Tibial nerve (tissue), 4 donors: ENCODE results near the gene PTPN3. TPM values are rescaled to one million over a fixed set of nuclear protein-coding genes. Genes with fewer than 3 reads are reported as not detected.

Experiments used
- DNase-seq, 2 donors: peaks; one replicate each; pipeline ENCODE4 v3.0.0-alpha.2; 2019; ENCODE audit warnings: low spot score in 2 of 2
- H3K27ac ChIP-seq, 4 donors: fragments of 200-600 bp; sonication (generic) in 3 of 4; one replicate each; pipeline ENCODE4 v1.5.1; 2017 to 2019; ENCODE audit warnings: mild to moderate bottlenecking in 1 of 4
- H3K27me3 ChIP-seq, 2 donors: fragments of 200-600 bp; sonication (generic) in 1 of 2; one replicate each; pipeline versions ENCODE4 v1.5.1 to v1.6.0; 2017 to 2019
- H3K36me3 ChIP-seq, 3 donors: fragments of 200-600 bp; sonication (generic); one replicate each; pipeline ENCODE4 v1.5.1; 2018 to 2019
- H3K4me1 ChIP-seq, 4 donors: fragments of 200-600 bp; sonication (generic) in 3 of 4; one replicate each; pipeline ENCODE4 v1.5.1; 2017 to 2019
- H3K4me3 ChIP-seq, 4 donors: fragments of 200-600 bp; sonication (generic) in 3 of 4; one replicate each; pipeline ENCODE4 v1.5.1; 2017 to 2019; ENCODE audit warnings: mild to moderate bottlenecking in 1 of 4, moderate library complexity in 1 of 4
- H3K9me3 ChIP-seq, 4 donors: fragments of 200-600 bp; sonication (generic) in 3 of 4; one replicate each; pipeline ENCODE4 v1.5.1; 2017 to 2019
- CTCF ChIP-seq, 5 experiments: fragments of 200-600 bp in 3 of 5; fragments of 450-650 bp in 2 of 5; sonication (generic) in 3 of 5; IDR thresholded peaks; one replicate each; pipeline ENCODE4 v1.5.1; 2016 to 2019; ENCODE audit warnings: antibody characterized with exemption in 5 of 5, mild to moderate bottlenecking in 3 of 5, moderate library complexity in 2 of 5
- EP300 ChIP-seq, 2 donors: sonication (generic); formaldehyde crosslinking; IDR thresholded peaks; one replicate each; pipeline ENCODE4 v1.6.1; 2017; ENCODE audit warnings: antibody characterized with exemption in 2 of 2, mild to moderate bottlenecking in 1 of 2
- POLR2A ChIP-seq, 2 donors: fragments of 450-650 bp; IDR thresholded peaks; one replicate each; pipeline ENCODE4 v1.6.1; 2017; ENCODE audit warnings: antibody characterized with exemption in 2 of 2, mild to moderate bottlenecking in 2 of 2, moderate library complexity in 2 of 2
- WGBS, 2 donors: methylation state at CpG; one replicate each; pipeline ENCODE4 v1.1.5; 2018; 5-methylcytosine and 5-hydroxymethylcytosine counted together
- total RNA-seq, 4 donors: library from RNA; depleted of rRNA; stranded (reverse); fragments of >200 nt; gene quantifications; one replicate each; pipeline ENCODE4 v1.1.0, GENCODE V29; 2016

The PTPN3 gene
- total RNA-seq, 4 donors from 2014 or later = 1.3 to 3.3 (median 1.8) TPM

- Histone ChIP-seq H3K27ac (no peak overlapping the region), H3K27me3 (peaks cover 0 to 17% of the 10 kb centered on the region in 2 donors), H3K4me1 (no peaks in the 10 kb centered on the region), H3K36me3 (no peaks in the 10 kb centered on the region), H3K9me3 (no peaks in the 10 kb centered on the region), H3K4me3 (no peak overlapping the region)
- WGBS, 2 donors = 70 to 80% methylated on average over 2 of the region's 2 CpGs
- TF ChIP-seq EP300 (IDR thresholded peaks at IDR 0.05) (no peak), CTCF (IDR thresholded peaks at IDR 0.05) (no peak), POLR2A (IDR thresholded peaks at IDR 0.05) (no peak)
- DNase-seq = no peak
These were observed 6.5 kb downstream of the PTPN3 start for GRCh38 chr9:109491590-109491989.

- TF ChIP-seq CTCF (IDR thresholded peaks at IDR 0.05) (no peak), POLR2A (IDR thresholded peaks at IDR 0.05) (no peak), EP300 (IDR thresholded peaks at IDR 0.05) (no peak)
- no peaks in the 10 kb centered on the region for H3K36me3 ChIP-seq
- H3K27me3 ChIP-seq = no peaks in the 10 kb centered on the region
- WGBS, 2 donors = 71 to 76% methylated on average over 7 of the region's 7 CpGs
- no peaks in the 10 kb centered on the region for H3K9me3 ChIP-seq
- no peaks in the 10 kb centered on the region for H3K4me1 ChIP-seq
- no peak overlapping the region for H3K4me3 ChIP-seq
- DNase-seq = no peak
- H3K27ac ChIP-seq = no peak overlapping the region
These were observed 9.2 kb downstream of the PTPN3 start for GRCh38 chr9:109488791-109489492.

- WGBS, 2 donors = 56 to 62% methylated on average over 4 of the region's 4 CpGs
- no peak overlapping the region for H3K4me3 ChIP-seq
- no peaks in the 10 kb centered on the region for H3K27me3 ChIP-seq
- no peaks in the 10 kb centered on the region for H3K4me1 ChIP-seq
- DNase-seq = no peak
- TF ChIP-seq CTCF (IDR thresholded peaks at IDR 0.05) = no peak
- TF ChIP-seq POLR2A (IDR thresholded peaks at IDR 0.05) = no peak
- TF ChIP-seq EP300 (IDR thresholded peaks at IDR 0.05) = no peak
- H3K9me3 ChIP-seq = no peaks in the 10 kb centered on the region
- no peaks in the 10 kb centered on the region for H3K36me3 ChIP-seq
- no peak overlapping the region for H3K27ac ChIP-seq
These were observed 9.8 kb downstream of the PTPN3 start for GRCh38 chr9:109488351-109488750.

- Histone ChIP-seq H3K27me3 (no peaks in the 10 kb centered on the region), H3K36me3 (no peaks in the 10 kb centered on the region), H3K27ac (no peak overlapping the region), H3K4me1 (no peaks in the 10 kb centered on the region), H3K9me3 (no peaks in the 10 kb centered on the region), H3K4me3 (no peak overlapping the region)
- TF ChIP-seq EP300 (IDR thresholded peaks at IDR 0.05) = no peak
- no peak for TF ChIP-seq CTCF (IDR thresholded peaks at IDR 0.05)
- no peak for TF ChIP-seq POLR2A (IDR thresholded peaks at IDR 0.05)
- DNase-seq = no peak
- 61 to 64% methylated on average over 7 of the region's 7 CpGs for WGBS, 2 donors
These were observed 10.9 kb downstream of the PTPN3 start for GRCh38 chr9:109487247-109487646.

GRCh38 chr9:109483744-109484429 is 14.2 kb downstream of the PTPN3 start:
- H3K4me3 ChIP-seq = no peak overlapping the region
- no peak for TF ChIP-seq POLR2A (IDR thresholded peaks at IDR 0.05)
- H3K27me3 ChIP-seq = no peaks in the 10 kb centered on the region
- no peak for DNase-seq
- H3K27ac ChIP-seq = no peak overlapping the region
- WGBS, 2 donors = 81 to 87% methylated on average over 13 to 14 of the region's 14 CpGs
- H3K36me3 ChIP-seq = no peaks in the 10 kb centered on the region
- no peaks in the 10 kb centered on the region for H3K4me1 ChIP-seq
- no peaks in the 10 kb centered on the region for H3K9me3 ChIP-seq
